RWPE2 (cell line): ENCODE data around the gene GNA14.
A peak's percentile ranks its signal among the peaks of the same experiment; 100 is the strongest.

ENCODE experiments used
- ATAC-seq: fragments of 200-7000 bp; cut with Tn5 transposase; 3 replicates; pipeline ENCODE4 v1.9.1; 2021; ENCODE audit warnings: low read depth
- DNase-seq: peaks from one replicate; pipeline ENCODE4 v3.0.0-alpha.2; 2020; ENCODE audit warnings: low spot score
- H3K27ac ChIP-seq: fragments of 450-650 bp; 2 replicates; pipeline ENCODE4 v1.5.1; 2017; ENCODE audit warnings: mild to moderate bottlenecking; ENCODE audit not compliant: poor library complexity, severe bottlenecking
- H3K27me3 ChIP-seq: fragments of 250-450 bp; sonication (Bioruptor Pico); 2 replicates; pipeline ENCODE4 v1.5.1; 2021; ENCODE audit warnings: mild to moderate bottlenecking, moderate library complexity; ENCODE audit not compliant: insufficient read depth, poor library complexity, severe bottlenecking
- H3K36me3 ChIP-seq: fragments of 250-450 bp; sonication (Bioruptor Pico); 2 replicates; pipeline ENCODE4 v1.5.1; 2020; ENCODE audit warnings: low read depth, mild to moderate bottlenecking, moderate library complexity
- H3K4me1 ChIP-seq: fragments of 250-450 bp; sonication (Bioruptor Pico); 2 replicates; pipeline ENCODE4 v1.5.1; 2021; ENCODE audit warnings: mild to moderate bottlenecking, moderate library complexity; ENCODE audit not compliant: insufficient read depth, poor library complexity, severe bottlenecking
- H3K4me3 ChIP-seq: fragments of 250-450 bp; sonication (Bioruptor Pico); 2 replicates; pipeline ENCODE4 v1.5.1; 2021; ENCODE audit warnings: mild to moderate bottlenecking, moderate library complexity; ENCODE audit not compliant: severe bottlenecking
- H3K9me3 ChIP-seq: fragments of 250-450 bp; sonication (Bioruptor Pico); 2 replicates; pipeline ENCODE4 v1.5.1; 2021; ENCODE audit warnings: mild to moderate bottlenecking, moderate library complexity; ENCODE audit not compliant: severe bottlenecking
- CTCF ChIP-seq: fragments of 450-650 bp; IDR thresholded peaks from one replicate; pipeline ENCODE4 v1.5.1; 2017; ENCODE audit warnings: mild to moderate bottlenecking, moderate library complexity; ENCODE audit not compliant: poor library complexity, severe bottlenecking

The GNA14 gene

DNA sequence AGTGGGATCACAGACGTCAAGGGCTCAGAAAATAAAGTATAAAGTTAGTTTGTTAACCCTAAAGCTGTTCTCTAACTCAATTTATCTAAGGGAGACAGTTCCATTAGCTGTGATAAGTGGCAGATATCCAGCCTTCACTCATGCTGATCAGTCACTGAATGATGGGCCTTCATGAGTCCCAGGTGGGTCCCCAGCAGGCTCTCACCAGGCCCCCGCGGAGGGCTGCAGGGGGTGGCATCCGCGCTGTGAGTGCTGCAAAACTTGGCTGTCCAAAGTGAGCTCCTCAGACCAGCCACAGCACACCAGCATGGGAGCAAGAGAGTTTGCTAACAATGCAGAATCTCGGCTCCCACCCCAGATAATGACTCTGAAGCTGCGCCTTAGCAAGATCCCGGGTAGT lies 187.2 kb downstream of the GNA14 start:
- no peak overlapping the region for H3K27ac ChIP-seq
- H3K27me3 ChIP-seq = no peaks in the 10 kb centered on the region
- no peaks in the 10 kb centered on the region for H3K36me3 ChIP-seq
- DNase-seq = no peak
- no peaks in the 10 kb centered on the region for H3K4me1 ChIP-seq
- ATAC-seq = no peak
- TF ChIP-seq CTCF = no peak
- no peak overlapping the region for H3K4me3 ChIP-seq
- H3K9me3 ChIP-seq = no peaks in the 10 kb centered on the region

DNA sequence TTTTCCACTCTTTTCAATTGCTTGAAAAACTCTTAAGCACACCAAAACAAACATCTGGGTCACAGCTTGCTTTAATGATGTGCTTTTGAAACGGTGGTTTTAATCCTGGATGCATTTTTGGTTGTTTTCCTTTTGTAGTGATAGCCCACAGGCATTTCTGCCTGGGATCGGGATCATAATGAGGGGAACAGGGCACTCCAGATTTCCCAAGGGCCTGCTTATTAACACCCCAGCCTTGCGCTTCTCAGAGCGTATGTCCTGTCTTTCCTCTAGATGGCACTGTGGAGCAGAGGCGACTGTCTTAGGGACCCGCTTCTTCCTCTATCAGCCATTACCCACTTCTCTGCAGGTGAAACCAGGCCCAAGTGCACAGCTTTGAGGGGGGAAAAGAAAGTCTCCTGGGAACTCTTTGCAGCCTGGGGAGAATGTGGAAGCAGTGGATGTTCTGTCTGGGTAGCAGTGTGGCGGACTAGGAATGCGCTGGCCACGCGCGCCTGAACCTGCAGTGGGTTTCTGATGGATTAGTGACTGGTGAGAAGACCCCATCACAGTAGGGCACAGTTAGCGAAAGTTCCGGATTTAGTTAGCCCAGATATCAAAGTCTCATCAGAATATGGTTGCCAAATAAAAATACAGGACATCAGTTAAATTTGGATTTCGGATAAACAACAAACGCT lies 190.1 kb downstream of the GNA14 start:
- no peak for DNase-seq
- H3K27ac ChIP-seq = no peak overlapping the region
- TF ChIP-seq CTCF = peak; percentile 90
- peak; percentile 77 for ATAC-seq
- no peaks in the 10 kb centered on the region for H3K9me3 ChIP-seq
- no peak overlapping the region for H3K4me3 ChIP-seq
- no peaks in the 10 kb centered on the region for H3K36me3 ChIP-seq
- no peaks in the 10 kb centered on the region for H3K27me3 ChIP-seq
- no peaks in the 10 kb centered on the region for H3K4me1 ChIP-seq

DNA sequence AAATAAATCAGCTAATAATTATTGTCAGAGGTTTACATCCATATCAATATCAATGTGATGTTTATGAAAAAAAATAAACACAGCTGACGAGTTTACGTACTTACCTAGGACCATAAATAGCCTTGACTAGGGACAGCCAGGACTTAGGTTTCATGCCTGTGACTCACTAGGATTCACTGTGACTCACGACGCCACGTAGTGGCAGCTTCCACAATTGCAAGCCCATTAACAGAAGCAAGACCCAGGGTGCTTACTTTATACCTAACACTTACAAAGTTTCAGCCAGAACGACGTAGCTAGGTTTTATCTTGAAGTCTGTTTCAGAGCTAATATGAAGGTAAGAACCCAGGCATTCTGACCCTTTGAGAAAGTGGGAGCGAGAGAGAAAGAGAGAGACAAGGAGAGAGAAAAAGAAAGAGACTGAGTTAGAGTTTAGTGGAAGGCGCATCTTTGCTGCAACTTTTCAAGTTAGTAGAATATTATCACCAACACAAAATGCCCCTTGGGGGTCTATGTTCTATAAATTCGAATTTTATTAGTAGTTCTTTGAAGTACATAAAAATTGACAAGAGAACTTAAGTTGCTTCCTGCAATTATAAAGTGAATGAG lies 191.2 kb downstream of the GNA14 start:
- no peak for DNase-seq
- H3K27me3 ChIP-seq = no peaks in the 10 kb centered on the region
- H3K4me3 ChIP-seq = no peak overlapping the region
- TF ChIP-seq CTCF = peak; percentile 82
- H3K9me3 ChIP-seq = no peaks in the 10 kb centered on the region
- peak; percentile 85 for ATAC-seq
- H3K36me3 ChIP-seq = no peaks in the 10 kb centered on the region
- no peak overlapping the region for H3K27ac ChIP-seq
- H3K4me1 ChIP-seq = no peaks in the 10 kb centered on the region

DNA sequence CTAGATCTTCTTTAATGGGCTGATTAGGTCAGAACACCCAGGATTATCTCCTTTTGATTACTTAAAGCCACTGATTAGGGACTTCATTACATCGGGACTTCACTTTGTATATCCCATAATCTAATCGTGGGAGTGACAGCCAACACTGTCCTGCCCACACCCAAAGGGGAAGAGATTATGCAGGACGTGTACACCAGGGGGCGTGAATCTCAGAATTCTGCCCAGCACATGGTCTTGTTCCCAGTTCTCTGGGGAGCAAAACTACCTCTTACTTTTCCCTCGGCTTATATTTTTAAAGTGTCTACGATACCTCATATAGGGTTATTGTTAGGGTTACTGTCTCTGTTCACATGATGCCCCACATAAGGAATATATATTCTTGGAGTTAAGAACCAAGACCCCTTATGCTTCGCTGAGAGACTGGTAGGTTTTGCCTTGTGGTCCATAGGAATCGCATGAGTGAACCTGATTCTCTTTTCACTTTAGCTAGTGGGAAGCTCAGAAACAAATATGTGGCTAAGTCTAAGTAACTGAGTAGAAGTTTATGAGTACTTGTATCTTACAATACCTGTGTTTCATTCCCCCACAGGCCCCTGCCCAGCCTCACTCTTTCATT lies 192.7 kb downstream of the GNA14 start:
- no peaks in the 10 kb centered on the region for H3K27me3 ChIP-seq
- H3K36me3 ChIP-seq = no peaks in the 10 kb centered on the region
- DNase-seq = no peak
- H3K27ac ChIP-seq = no peak overlapping the region
- H3K4me3 ChIP-seq = no peak overlapping the region
- ATAC-seq = 0 out of 3 replicates have a peak, but pooled peaks have one; percentile 27
- no peaks in the 10 kb centered on the region for H3K9me3 ChIP-seq
- no peaks in the 10 kb centered on the region for H3K4me1 ChIP-seq
- peak; percentile 44 for TF ChIP-seq CTCF

DNA sequence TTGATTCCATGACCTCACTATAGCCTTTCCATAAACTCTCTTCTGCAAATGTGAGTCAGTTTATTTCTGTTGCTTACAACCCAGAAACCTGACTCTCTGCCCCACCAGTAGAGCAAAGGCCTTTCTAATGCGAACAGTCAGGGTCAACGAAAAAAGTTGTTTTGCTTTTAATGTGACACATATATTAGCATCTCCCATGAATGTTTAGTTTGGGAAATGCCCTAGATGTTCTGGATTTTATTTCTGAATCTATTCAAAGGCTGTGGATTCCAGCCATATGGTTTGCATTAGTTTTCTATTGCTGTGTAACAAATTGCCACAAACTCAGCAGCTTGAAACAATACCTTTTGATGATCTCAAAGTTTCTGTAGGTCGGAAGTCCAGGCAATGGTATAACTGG lies 193.5 kb downstream of the GNA14 start:
- TF ChIP-seq CTCF = no peak
- Histone ChIP-seq H3K27me3 (no peaks in the 10 kb centered on the region), H3K4me3 (no peak overlapping the region), H3K27ac (no peak overlapping the region), H3K9me3 (no peaks in the 10 kb centered on the region), H3K36me3 (no peaks in the 10 kb centered on the region), H3K4me1 (peaks cover 6% of the 10 kb centered on the region)
- no peak for DNase-seq
- no peak for ATAC-seq
